Activated gamma-delta T cell treated with Interleukin-2 at 50 U/mL for 16 hours (primary cell): ENCODE measurements around the gene ZMYND8.
"Not testable (repeated sequence)": the region's sequence is repeated elsewhere in the genome, so short reads cannot be mapped to it uniquely, and the experiment has no call there.

Experiments used
- DNase-seq: peaks from one replicate; pipeline ENCODE4 v3.0.0-alpha.2; 2020

ZMYND8 gene

GRCh38 chr20:47309806-47310426 lies 46.6 kb downstream of the ZMYND8 start:
- no peak for DNase-seq

- DNase-seq: no peak
Observed at GRCh38 chr20:47309394-47309793, 47.1 kb downstream of the ZMYND8 start.

- not testable (repeated sequence) for DNase-seq
Observed at GRCh38 chr20:47307569-47307968, 48.9 kb downstream of the ZMYND8 start.

DNA sequence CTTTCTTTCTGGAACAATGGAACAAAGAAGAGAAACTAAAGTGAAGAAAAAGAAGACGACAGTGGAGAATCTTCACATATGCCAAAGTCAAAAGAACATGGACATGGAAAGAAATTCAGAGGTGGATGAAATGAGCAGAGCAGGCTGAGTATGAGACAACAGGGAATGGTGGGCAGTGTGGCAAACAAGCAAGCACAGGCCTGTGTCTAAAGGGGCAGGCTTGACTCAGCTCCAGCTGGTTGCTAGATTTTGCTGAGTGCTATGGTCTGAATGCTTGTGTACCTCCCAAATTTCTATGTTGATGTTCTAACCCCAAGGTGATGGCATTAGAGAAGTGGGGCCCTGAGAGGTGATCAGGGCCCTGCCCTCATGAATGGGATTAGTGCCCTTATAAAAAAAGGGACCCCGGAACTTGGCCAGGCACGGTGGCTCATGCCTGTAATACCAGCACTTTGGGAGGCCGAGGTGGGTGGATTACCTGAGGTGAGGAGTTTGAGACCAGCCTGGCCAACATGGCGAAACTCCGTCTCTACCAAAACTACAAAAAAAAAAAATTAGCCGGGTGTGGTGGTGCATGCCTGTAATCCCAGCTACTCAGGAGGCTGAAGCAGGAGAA lies 49.6 kb downstream of the ZMYND8 start:
- no peak for DNase-seq

- DNase-seq: no peak
Observed at GRCh38 chr20:47306095-47306494, 50.4 kb downstream of the ZMYND8 start.

DNA sequence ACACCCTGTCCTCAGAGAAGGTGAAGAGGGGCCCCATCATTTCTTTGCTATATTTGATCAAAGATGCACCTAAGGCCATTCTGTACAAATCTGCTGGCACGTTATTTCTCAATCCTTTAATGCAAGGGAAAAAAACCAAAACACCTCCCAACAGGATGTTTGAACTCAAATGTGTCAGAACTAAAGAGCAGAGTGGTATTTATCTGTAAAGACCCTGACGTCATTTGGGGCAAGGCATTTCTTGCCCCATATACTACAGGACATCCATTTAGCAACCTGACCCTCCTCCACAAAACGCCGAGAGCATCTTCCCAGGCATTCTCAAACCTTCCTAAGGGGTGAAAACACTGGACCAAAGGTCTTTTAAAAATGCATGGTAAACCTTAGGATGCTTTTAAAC lies 50.8 kb downstream of the ZMYND8 start:
- DNase-seq: no peak

DNA sequence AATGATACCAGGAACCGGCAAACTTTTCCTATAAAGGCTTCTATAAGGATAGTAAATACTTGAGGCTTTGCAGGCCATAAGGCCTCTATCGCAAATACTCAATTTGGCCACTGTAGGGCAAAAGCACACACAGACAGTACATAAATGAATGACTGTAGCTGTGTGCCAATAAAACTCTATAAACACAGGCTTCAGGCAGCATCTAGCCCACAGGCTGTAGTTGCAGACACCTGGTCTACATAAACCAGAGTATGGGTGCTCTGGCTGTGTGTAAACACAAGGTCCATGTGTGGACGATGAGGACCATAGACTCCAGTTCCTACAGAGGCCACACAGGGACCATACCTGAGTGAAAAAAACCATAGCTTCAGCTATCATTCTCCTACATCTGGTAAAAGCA lies 52.2 kb downstream of the ZMYND8 start:
- no peak for DNase-seq

- DNase-seq: no peak
Observed at GRCh38 chr20:47303736-47304135, 52.8 kb downstream of the ZMYND8 start.

DNA sequence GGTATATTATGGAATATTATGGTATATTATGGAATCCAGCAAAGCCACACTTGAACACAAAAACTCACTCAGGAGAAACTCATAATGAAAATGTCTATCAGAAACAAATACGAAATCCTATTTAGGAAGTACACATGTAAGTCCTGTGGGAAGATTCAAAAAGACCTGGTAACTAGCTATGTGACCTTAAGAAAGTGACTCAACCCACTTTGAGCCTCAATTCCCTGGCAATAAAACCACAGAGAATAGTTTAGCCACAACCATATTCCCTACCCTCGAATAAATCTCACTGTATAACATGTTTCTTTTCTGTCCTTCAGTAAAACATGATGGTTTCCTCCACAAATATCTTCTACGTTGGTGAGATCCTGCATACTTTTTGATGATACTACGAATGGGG lies 56.4 kb downstream of the ZMYND8 start:
- no peak for DNase-seq

GRCh38 chr20:47298624-47299023 lies 57.9 kb downstream of the ZMYND8 start:
- no peak for DNase-seq

DNA sequence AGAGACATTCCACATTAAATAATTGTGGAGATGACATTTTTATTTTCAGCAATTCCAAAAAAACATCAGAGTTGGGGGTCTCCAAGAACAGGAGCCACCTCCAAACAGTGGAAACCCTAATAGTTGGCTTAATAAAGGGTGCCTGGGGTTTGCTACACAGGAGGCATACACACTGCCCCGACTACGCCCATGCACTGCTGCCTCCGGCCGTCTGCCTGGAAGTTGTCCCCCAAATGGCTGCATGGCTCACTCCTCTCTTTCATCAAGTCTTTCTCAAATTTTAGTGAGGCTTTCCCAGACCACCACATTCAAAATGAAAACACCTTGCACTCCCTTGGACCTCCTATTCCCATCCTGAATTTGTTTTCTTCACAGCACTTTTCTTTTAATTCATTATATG lies 58.8 kb downstream of the ZMYND8 start:
- no peak for DNase-seq

- DNase-seq: no peak
Observed at GRCh38 chr20:47296950-47297349, 59.5 kb downstream of the ZMYND8 start.

- DNase-seq: no peak
Observed at GRCh38 chr20:47295921-47296426, 60.5 kb downstream of the ZMYND8 start.

DNA sequence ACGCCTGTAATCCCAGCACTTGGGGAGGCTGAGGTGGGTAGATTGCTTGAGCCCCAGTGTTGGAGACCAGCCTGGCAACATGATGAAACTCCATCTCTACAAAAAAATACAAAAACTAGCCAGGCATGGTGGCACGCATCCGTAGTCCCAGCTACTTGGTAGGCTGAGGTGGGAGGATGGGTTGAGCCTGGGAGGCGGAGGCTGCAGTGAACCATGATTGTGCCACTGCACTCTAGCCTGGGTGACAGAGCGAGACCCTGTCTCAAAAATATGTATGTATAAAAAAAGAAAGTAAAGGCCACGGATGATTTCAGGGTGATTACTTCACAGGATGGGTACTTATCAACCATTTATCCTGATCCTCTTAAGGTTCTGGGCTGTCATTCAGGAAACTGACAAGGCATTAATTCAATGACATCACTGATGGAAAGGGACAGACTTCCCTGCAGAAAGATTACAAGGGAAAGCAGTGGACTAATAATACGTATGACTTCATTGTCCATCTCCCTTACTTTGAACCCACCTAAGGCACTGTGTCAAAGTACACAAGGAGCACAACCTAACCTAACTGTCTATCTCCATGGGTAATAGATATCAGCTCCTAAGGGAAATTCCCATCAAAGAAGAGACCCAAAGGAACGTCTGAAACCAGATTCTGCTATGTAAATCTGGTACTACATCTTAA lies 61.2 kb downstream of the ZMYND8 start:
- DNase-seq: no peak

GRCh38 chr20:47293631-47294030 lies 62.9 kb downstream of the ZMYND8 start:
- no peak for DNase-seq

DNA sequence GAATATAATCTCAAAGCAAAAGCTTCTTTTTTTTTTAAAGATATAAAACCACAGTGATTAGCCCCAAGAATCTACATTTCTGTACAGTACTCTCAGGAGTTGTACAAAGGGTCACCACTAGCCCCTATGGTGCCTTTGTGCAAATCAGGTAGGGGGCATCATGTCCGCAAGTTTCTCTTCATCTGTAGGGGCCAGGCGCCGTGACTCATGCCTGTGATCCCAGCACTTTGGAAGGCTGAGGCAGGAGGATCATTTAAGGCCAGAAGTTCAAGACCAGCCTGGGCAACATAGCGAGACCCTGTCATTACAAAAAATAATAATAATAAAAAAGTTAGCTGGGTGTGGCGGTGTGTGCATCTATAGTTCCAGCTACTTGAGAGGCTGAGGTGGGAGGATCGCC lies 63.9 kb downstream of the ZMYND8 start:
- DNase-seq: no peak

DNA sequence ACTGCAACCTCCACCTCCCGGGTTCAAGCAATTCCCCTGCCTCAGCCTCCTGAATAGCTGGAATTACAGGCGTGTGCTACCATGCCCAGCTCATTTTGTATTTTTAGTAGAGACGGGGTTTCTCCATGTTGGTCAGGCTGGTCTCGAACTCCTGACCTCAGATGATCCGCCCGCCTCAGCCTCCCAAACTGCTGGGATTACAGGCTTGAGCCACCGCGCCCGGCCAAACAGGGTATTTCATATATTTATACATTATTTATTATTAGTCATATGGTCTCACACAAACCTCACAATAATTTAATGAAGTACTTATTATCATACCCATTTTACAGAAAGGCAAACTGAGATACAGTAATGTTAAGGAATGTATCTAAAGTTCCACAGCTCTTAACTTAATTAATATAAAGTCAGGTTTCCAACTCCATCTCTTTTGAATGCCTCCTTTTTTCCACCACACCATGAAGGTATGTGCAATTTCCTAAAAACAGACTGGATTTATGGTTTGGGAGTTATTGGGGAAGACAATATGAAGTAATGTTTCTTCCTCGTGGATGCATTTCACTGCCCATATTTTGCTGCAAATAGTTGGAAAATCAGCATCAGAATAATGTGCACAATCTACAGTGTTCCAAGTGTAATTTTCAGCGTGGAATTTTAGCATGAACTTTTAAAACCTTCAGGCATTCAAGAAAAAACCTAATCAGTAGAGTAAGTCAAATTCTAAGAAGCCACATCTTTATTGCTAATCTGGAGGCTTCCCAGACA lies 65.7 kb downstream of the ZMYND8 start:
- DNase-seq: no peak

- no peak for DNase-seq
Observed at GRCh38 chr20:47290008-47290407, 66.5 kb downstream of the ZMYND8 start.

GRCh38 chr20:47289096-47289495 lies 67.4 kb downstream of the ZMYND8 start:
- DNase-seq: no peak

DNA sequence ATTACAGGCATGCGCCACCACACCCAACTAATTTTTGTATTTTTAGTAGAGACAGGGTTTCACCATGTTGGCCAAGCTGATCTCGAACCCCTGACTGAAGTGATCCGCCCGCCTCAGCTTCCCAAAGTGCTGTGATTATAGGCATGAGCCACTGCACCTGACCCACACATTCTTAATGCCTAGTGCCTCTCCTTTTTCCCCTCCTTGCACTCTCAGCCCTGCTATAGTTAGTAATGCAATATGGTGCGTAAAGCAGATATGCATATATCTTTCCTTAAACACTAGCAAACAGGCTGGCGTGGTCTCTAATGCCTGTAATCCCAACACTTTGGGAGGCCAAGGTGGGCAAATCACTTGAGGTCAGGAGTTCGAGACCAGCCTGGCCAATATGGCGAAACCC lies 68.0 kb downstream of the ZMYND8 start:
- DNase-seq: not testable (repeated sequence)

DNA sequence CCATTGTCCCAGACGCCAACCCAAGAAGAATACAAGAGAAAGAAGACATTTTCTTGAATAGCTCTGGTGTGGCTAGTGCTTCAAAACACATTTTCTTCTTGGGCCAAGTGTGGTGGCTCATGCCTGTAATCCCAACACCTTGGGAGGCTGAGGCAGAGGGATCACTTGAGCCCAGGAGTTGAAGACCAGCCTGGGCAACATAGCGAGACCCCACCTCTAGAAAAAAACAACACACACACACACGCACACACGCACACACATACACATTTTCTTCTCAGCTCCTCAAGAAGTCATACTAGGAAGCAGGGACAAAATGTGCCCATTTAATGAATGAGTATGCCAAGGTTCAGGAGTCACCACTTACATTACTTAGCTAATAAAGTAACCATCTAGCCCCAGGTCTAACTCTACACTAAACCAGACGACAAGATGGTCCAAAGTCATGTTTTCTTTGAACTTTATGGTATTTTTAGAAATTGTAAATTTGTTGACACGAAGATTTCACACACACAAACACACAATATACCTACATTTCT lies 68.8 kb downstream of the ZMYND8 start:
- DNase-seq: no peak

- DNase-seq: no peak
Observed at GRCh38 chr20:47286681-47287080, 69.8 kb downstream of the ZMYND8 start.

DNA sequence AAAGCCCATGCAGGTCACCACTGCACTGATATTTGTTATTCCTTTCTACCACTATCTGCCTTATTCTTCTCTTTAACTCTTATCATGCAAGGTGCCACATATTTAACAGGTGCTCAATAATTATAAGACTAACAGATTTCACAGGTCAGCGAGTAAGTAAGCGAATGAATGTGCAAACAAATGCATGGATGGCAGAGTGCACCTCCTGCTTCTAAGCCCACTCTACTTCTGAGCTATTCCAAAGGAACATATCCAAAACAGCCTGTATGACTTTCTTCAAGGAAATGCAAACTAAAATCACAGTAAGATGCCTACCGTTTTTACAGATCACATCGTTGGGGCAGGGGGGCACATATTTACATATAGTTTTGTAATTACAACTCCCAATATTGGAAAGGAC lies 71.3 kb downstream of the ZMYND8 start:
- no peak for DNase-seq
